MG63 (cell line): Measurements from ENCODE around the gene EHD3. TPM values are rescaled to one million over a fixed set of nuclear protein-coding genes. Genes with fewer than 3 reads are reported as not detected.
"Not testable (repeated sequence)": the region's sequence is repeated elsewhere in the genome, so short reads cannot be mapped to it uniquely, and the experiment has no call there.

Source experiments
- DNase-seq: peaks from one replicate; pipeline ENCODE4 v3.0.0-alpha.2; 2020
- H3K27me3 ChIP-seq: fragments of 250-450 bp; sonication (Bioruptor Pico); 2 replicates; pipeline ENCODE4 v1.5.1; 2020; ENCODE audit warnings: mild to moderate bottlenecking, moderate library complexity
- H3K36me3 ChIP-seq: fragments of 250-450 bp; sonication (Bioruptor Pico); 2 replicates; pipeline ENCODE4 v1.5.1; 2020; ENCODE audit warnings: mild to moderate bottlenecking, moderate library complexity
- H3K4me3 ChIP-seq: fragments of 250-450 bp; sonication (Bioruptor Pico); 2 replicates; pipeline ENCODE4 v1.5.1; 2020; ENCODE audit warnings: mild to moderate bottlenecking, moderate library complexity
- H3K9me3 ChIP-seq: fragments of 250-450 bp; sonication (Bioruptor Pico); 2 replicates; pipeline ENCODE4 v1.5.1; 2020; ENCODE audit warnings: mild to moderate bottlenecking, moderate library complexity
- total RNA-seq: library from RNA; depleted of rRNA; stranded (reverse); fragments of >200 nt; shearing (Covaris generic); gene quantifications from 2 replicates; pipeline ENCODE4 v1.2.3, GENCODE V29; 2014; ENCODE audit warnings: low replicate concordance

EHD3 gene
- total RNA-seq, 1 experiment from 2014 or later: 0.30 TPM

GRCh38 chr2:31260870-31261269, 26.9 kb downstream of the EHD3 start:
- no peaks in the 10 kb centered on the region for H3K9me3 ChIP-seq
- H3K4me3 ChIP-seq: no peak overlapping the region
- no peak for DNase-seq
- H3K27me3 ChIP-seq: no peaks in the 10 kb centered on the region
- no peaks in the 10 kb centered on the region for H3K36me3 ChIP-seq

GRCh38 chr2:31263636-31264190, 29.8 kb downstream of the EHD3 start:
- no peak for DNase-seq
- no peaks in the 10 kb centered on the region for H3K27me3 ChIP-seq

GRCh38 chr2:31265234-31265633, 31.3 kb downstream of the EHD3 start:
- Histone ChIP-seq H3K9me3 (no peaks in the 10 kb centered on the region), H3K4me3 (no peak overlapping the region), H3K36me3 (no peaks in the 10 kb centered on the region), H3K27me3 (no peaks in the 10 kb centered on the region)
- DNase-seq: no peak

More at GRCh38 chr2:31263636-31264190, 29.8 kb downstream of the EHD3 start:
- Histone ChIP-seq H3K36me3 (no peaks in the 10 kb centered on the region), H3K4me3 (no peak overlapping the region), H3K9me3 (no peaks in the 10 kb centered on the region)

DNA sequence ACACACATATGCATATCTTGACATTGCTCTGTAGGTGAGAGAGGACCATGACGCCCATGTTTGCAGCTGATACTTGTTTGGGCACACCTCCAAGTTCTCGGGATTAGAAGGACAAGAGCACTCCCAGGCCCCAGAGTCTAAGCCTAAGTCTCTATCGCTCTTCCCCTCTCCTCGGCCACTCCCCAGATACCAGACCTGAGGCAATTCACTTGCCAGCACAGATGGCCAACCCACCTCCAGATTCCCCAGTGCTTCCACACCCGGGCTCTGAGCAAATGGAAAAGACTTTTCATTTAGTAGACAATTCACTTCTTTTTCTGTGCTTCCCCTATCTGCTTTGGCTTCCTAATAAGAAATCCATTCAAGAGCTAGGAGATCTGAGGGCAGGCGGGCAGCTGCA, 32.9 kb downstream of the EHD3 start:
- Histone ChIP-seq H3K4me3 (no peak overlapping the region), H3K36me3 (no peaks in the 10 kb centered on the region), H3K9me3 (no peaks in the 10 kb centered on the region), H3K27me3 (no peaks in the 10 kb centered on the region)
- DNase-seq: no peak

DNA sequence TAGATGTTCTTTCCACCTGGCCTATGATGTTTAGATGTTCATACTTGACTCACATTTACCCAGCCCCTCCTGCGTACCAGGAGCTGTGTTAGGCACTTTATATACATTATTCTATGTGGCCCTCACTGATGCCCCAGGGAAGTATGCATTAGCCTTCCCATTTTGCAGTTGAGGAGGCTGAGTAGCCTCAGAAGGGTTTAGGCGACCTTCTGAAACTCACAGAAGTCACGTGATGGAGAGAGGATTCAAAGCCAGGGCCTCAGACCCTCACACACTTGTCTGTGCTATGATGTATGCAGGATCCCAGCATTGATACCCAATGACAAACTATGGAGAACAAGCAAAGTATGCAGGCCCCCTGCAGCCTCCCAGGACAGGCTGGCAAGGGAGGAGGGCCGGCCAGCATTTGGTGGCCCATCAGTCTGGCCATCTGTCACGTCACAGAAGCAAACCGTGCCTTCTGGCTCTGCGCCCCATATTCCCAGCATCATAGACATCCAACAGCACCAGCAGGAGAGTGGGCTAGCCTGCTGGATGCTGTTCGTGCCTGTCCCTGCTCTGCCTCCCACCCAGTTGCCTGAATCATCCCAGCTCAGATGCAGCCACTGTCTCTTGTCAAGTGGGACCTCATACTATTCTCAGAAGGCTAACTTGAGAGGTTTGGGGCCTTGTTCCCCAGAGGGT, 33.6 kb downstream of the EHD3 start:
- no peaks in the 10 kb centered on the region for H3K36me3 ChIP-seq
- no peaks in the 10 kb centered on the region for H3K9me3 ChIP-seq
- H3K4me3 ChIP-seq: no peak overlapping the region
- H3K27me3 ChIP-seq: no peaks in the 10 kb centered on the region
- DNase-seq: no peak

- H3K36me3 ChIP-seq: no peaks in the 10 kb centered on the region
- no peak overlapping the region for H3K4me3 ChIP-seq
- DNase-seq: no peak
- H3K9me3 ChIP-seq: no peaks in the 10 kb centered on the region
- no peaks in the 10 kb centered on the region for H3K27me3 ChIP-seq
Measured at GRCh38 chr2:31268344-31268743, 34.4 kb downstream of the EHD3 start.

DNA sequence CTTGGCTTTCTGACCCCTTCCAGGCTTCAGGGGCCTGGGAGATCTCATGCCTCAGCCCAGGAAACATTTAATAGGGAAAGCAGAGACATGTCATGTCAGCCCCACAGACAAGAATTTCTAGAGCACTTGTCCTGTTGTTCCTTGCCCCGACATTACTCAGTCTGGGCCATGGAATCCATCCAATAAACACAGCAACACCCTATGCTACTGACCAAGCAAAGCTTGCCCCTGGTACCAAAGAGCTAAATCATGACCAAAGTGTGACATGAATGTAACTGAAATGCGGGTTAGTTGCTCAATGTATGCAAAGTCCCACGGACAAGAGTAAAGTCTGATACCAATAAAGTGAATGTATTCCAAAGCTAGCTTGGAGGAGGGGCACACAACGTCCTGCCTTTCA, 35.1 kb downstream of the EHD3 start:
- H3K36me3 ChIP-seq: no peaks in the 10 kb centered on the region

GRCh38 chr2:31270131-31270530, 36.2 kb downstream of the EHD3 start:
- H3K4me3 ChIP-seq: no peak overlapping the region
- H3K27me3 ChIP-seq: no peaks in the 10 kb centered on the region
- no peaks in the 10 kb centered on the region for H3K36me3 ChIP-seq
- no peaks in the 10 kb centered on the region for H3K9me3 ChIP-seq
- DNase-seq: peak; percentile 17

More for the DNA sequence above, 35.1 kb downstream of the EHD3 start:
- no peak for DNase-seq
- Histone ChIP-seq H3K27me3 (no peaks in the 10 kb centered on the region), H3K9me3 (no peaks in the 10 kb centered on the region), H3K4me3 (no peak overlapping the region)

DNA sequence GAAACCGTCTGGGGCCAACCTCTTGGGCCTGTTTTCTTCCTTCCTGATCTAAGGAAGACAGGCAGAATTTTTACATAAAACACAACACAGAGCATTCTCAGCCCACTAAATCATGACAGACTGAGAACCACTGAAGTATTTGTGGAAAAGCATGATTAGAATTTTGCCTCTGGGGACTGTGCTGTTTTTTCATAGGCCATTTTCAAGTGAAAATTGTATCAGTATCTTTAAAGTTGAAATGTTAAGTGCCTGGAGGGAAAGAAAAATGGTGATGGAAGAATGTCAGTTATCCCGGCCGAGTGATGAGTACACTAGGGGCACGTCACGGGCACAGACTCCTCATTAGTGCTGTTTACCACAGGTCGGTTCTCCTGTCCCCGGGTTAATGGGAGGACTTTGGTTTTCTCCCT, 36.9 kb downstream of the EHD3 start:
- no peaks in the 10 kb centered on the region for H3K36me3 ChIP-seq
- H3K9me3 ChIP-seq: no peaks in the 10 kb centered on the region
- no peaks in the 10 kb centered on the region for H3K27me3 ChIP-seq
- no peak overlapping the region for H3K4me3 ChIP-seq
- DNase-seq: no peak

- Histone ChIP-seq H3K36me3 (no peaks in the 10 kb centered on the region), H3K27me3 (no peaks in the 10 kb centered on the region), H3K4me3 (no peak overlapping the region), H3K9me3 (no peaks in the 10 kb centered on the region)
- DNase-seq: no peak
Measured at GRCh38 chr2:31271851-31272267, 37.9 kb downstream of the EHD3 start.

GRCh38 chr2:31274401-31275075, 40.6 kb downstream of the EHD3 start:
- H3K9me3 ChIP-seq: no peaks in the 10 kb centered on the region
- H3K4me3 ChIP-seq: no peak overlapping the region
- no peaks in the 10 kb centered on the region for H3K36me3 ChIP-seq
- no peaks in the 10 kb centered on the region for H3K27me3 ChIP-seq
- no peak for DNase-seq

DNA sequence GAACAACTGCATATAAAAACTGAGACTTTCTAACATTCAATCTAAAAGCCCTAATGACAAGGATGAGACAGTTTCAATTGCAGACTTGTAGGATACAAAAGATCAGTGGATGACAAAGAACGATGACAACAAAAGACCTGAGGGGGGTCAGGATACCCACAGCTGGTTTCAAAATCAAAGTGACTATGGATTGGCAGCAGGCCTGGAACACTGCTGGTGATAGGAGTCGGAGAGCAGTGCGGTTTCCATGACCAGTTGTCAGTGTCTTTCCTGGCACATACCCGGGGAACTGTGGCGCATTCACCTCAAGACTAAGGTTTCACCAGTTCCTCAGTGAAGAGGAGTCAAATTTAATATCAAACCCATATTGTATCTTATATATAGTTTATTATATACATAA, 42.0 kb downstream of the EHD3 start:
- DNase-seq: no peak
- H3K4me3 ChIP-seq: no peak overlapping the region
- no peaks in the 10 kb centered on the region for H3K9me3 ChIP-seq
- no peaks in the 10 kb centered on the region for H3K36me3 ChIP-seq
- no peaks in the 10 kb centered on the region for H3K27me3 ChIP-seq

DNA sequence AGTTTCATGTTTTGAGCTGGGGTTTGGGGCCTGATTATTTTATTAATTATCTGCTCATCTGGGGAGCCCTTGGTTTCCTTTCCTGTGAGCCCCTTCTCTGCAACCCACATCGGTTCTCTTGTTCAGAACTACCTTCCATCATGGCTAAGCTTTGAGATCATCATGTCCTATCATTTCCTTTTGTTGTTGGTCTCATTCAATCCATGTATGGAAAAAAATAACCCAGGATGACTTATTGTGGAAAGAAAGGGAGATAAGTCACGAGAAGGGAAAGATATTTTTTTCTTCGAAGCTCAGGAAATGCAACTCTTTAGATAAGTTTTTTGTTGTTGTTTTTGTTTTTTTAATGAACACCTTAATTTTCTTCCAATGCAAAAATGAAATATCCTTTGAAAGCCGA, 43.7 kb downstream of the EHD3 start:
- DNase-seq: no peak
- no peak overlapping the region for H3K4me3 ChIP-seq

DNA sequence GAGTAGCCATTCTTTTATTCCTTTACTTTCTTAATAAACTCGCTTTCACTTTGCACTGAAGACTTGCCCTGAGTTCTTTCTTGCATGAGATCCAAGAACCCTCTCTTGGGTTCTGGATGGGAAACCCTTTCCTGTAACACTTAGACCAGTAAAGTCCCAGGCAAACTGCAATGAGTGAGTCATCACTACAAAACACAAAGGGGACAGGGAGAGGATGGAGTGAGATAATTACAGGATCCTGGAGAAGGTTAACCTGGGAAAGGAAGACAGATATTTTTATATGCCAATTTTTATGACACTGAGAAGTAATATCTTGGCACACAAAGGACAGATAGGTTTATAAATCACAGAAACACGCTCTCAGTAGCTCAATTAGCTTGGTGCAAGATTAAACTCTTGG, 48.7 kb downstream of the EHD3 start:
- no peaks in the 10 kb centered on the region for H3K9me3 ChIP-seq
- H3K4me3 ChIP-seq: no peak overlapping the region
- H3K27me3 ChIP-seq: no peaks in the 10 kb centered on the region
- no peak for DNase-seq
- no peaks in the 10 kb centered on the region for H3K36me3 ChIP-seq

More for the DNA sequence above, 43.7 kb downstream of the EHD3 start:
- Histone ChIP-seq H3K27me3 (no peaks in the 10 kb centered on the region), H3K9me3 (no peaks in the 10 kb centered on the region), H3K36me3 (no peaks in the 10 kb centered on the region)

- not testable (repeated sequence) for H3K36me3 ChIP-seq, H3K27me3 ChIP-seq, H3K4me3 ChIP-seq, H3K9me3 ChIP-seq, DNase-seq
Measured at GRCh38 chr2:31283193-31283919, 49.4 kb downstream of the EHD3 start.

GRCh38 chr2:31284107-31284506, 50.2 kb downstream of the EHD3 start:
- Histone ChIP-seq H3K4me3 (no peak overlapping the region), H3K27me3 (no peaks in the 10 kb centered on the region), H3K36me3 (no peaks in the 10 kb centered on the region), H3K9me3 (no peaks in the 10 kb centered on the region)
- no peak for DNase-seq

DNA sequence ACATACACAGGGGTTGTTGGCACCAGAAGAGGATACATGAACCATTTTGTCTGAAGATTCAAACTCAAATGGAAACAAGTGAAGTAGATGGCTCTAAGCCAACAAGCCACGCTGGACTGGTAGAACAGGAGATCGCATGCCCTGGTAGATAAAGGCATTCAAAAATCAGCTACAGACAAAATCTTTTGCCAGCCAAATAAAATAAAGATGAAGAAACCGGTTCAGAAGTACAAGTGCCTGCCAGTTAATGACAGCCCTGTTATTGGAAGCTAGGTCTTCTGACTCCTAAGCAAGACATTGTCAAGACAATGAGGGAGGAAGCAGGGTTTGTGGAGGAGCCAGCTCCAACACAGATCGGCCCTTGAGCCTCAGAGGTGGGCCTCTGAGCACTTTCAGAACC, 52.3 kb downstream of the EHD3 start:
- Histone ChIP-seq H3K36me3 (no peaks in the 10 kb centered on the region), H3K27me3 (no peaks in the 10 kb centered on the region), H3K4me3 (no peak overlapping the region), H3K9me3 (no peaks in the 10 kb centered on the region)
- DNase-seq: no peak
